Measurements from ENCODE around the gene ADGRG6. TPM values are rescaled to one million over a fixed set of nuclear protein-coding genes. Genes with fewer than 3 reads are reported as not detected.
"Not testable (repeated sequence)": the region's sequence is repeated elsewhere in the genome, so short reads cannot be mapped to it uniquely, and the experiment has no call there.

Gene ADGRG6
- total and polyA plus RNA-seq, 2 of the 8 experiments (the other 6 are each of a cell fraction or from before 2014, with no cell fraction given) = 1.1 to 6.2 TPM

GRCh38 chr6:142345261-142345660, 43.5 kb downstream of the ADGRG6 start (continued):
- TF ChIP-seq ASH2L (IDR thresholded peaks at IDR 0.05; ENCODE audit: low read length) = no peak

- H2BK12ac ChIP-seq (ENCODE audit: low read depth, low read length); H2BK120ac ChIP-seq (replicated peaks; ENCODE audit: low read depth, low read length); H3K79me2 ChIP-seq (ENCODE audit: control insufficient read depth in 1 of 2, insufficient read depth in 2 of 2, low read length in 2 of 2); H3K23ac ChIP-seq (ENCODE audit: insufficient read length); H3K36me3 ChIP-seq (ENCODE audit: control insufficient read depth in 2 of 4, insufficient read depth in 4 of 4, low read length in 3 of 4); H3K4me3 ChIP-seq (ENCODE audit: extremely low read depth in 1 of 4, insufficient read depth in 2 of 4, low read depth in 3 of 4, low read length in 4 of 4); H3K79me1 ChIP-seq (ENCODE audit: low read depth, low read length); H2BK20ac ChIP-seq (ENCODE audit: low read length); H2AFZ ChIP-seq (ENCODE audit: low read length); H4K91ac ChIP-seq (replicated peaks; ENCODE audit: insufficient read length, low read length); H3K9ac ChIP-seq (replicated peaks in 1 of 4; ENCODE audit: extremely low read depth in 1 of 4, low read depth in 3 of 4, low read length in 3 of 4); H4K8ac ChIP-seq (ENCODE audit: extremely low read depth, insufficient read depth, low read length); H3K27ac ChIP-seq (ENCODE audit: low read depth, low read length); H3K27me3 ChIP-seq (replicated peaks in 1 of 4; ENCODE audit: control insufficient read depth in 3 of 4, extremely low read depth in 1 of 4, insufficient read depth in 3 of 4, low read length in 3 of 4); H3K23me2 ChIP-seq (ENCODE audit: low read depth, low read length); H2BK5ac ChIP-seq (ENCODE audit: low read depth, low read length); H3K4me1 ChIP-seq (replicated peaks in 1 of 4; ENCODE audit: control insufficient read depth in 3 of 4, insufficient read depth in 4 of 4, low read length in 3 of 4); H3K4me2 ChIP-seq (ENCODE audit: insufficient read depth in 1 of 2, low read depth in 2 of 2, low read length in 2 of 2); H4K20me1 ChIP-seq (replicated peaks in 1 of 2; ENCODE audit: control insufficient read depth in 1 of 2, insufficient read depth in 2 of 2, low read length in 2 of 2); H2BK15ac ChIP-seq (ENCODE audit: low read length); DNase-seq (ENCODE audit: low read depth in 1 of 2, low spot score in 2 of 2); H3K4ac ChIP-seq (replicated peaks; ENCODE audit: insufficient read length, low read depth, low read length); H3K18ac ChIP-seq (ENCODE audit: extremely low read depth, low read length); H3K14ac ChIP-seq (ENCODE audit: insufficient read length); H4K5ac ChIP-seq (ENCODE audit: insufficient read length, low read depth, low read length); POLR2A ChIA-PET (ENCODE audit: partially characterized antibody); FAIRE-seq; H2AK5ac ChIP-seq (ENCODE audit: low read depth, low read length); H3K56ac ChIP-seq (replicated peaks; ENCODE audit: insufficient read length, low read depth, low read length); H3K9me3 ChIP-seq (ENCODE audit: insufficient read depth in 2 of 2, low read depth in 1 of 2, low read length in 1 of 2): not testable (repeated sequence)
- 90% methylated on average over 3 of the region's 3 CpGs; no CpG with 5 or more reads in 1 of the 2 experiments for WGBS, 2 experiments (ENCODE audit: extremely low coverage in 1 of 2, insufficient coverage in 1 of 2, insufficient read length in 1 of 2, insufficient replicate concordance in 2 of 2, low coverage in 1 of 2, low lambda C conversion rate in 2 of 2, missing lambda C conversion rate in 1 of 2)
- CTCF ChIA-PET (ENCODE audit: partially characterized antibody) = interaction anchor here (1.2 to 1.6 kb wide), 2 partner anchors 9 to 13 kb away, joined by 3 read pairs; no protein-coding TSS in a partner anchor
Measured at GRCh38 chr6:142346166-142346565, 44.4 kb downstream of the ADGRG6 start.

All from H1 (cell line).